Amniotic stem cell (primary cell): Measurements from ENCODE around the gene TMEM30B.
"Not testable (repeated sequence)": the region's sequence is repeated elsewhere in the genome, so short reads cannot be mapped to it uniquely, and the experiment has no call there.

Experiments used
- DNase-seq: peaks from one replicate; lab custom pipeline; 2025; lab: John Stamatoyannopoulos, UW

Gene TMEM30B

GRCh38 chr14:61266436-61266835 lies 14.7 kb downstream of the TMEM30B start:
- no peak for DNase-seq

- no peak for DNase-seq
Measured at GRCh38 chr14:61264651-61265050, 16.5 kb downstream of the TMEM30B start.

- no peak for DNase-seq
Measured at GRCh38 chr14:61264010-61264571, 17.0 kb downstream of the TMEM30B start.

- DNase-seq = peak; percentile 23
Measured at GRCh38 chr14:61262082-61262481, 19.1 kb downstream of the TMEM30B start.

GRCh38 chr14:61260939-61261776 lies 20.0 kb downstream of the TMEM30B start:
- peak; percentile 35 for DNase-seq

GRCh38 chr14:61258985-61259384 lies 22.2 kb downstream of the TMEM30B start:
- no peak for DNase-seq

- DNase-seq = no peak
Measured at GRCh38 chr14:61257469-61258057, 23.6 kb downstream of the TMEM30B start.

GRCh38 chr14:61256826-61257468 lies 24.2 kb downstream of the TMEM30B start:
- no peak for DNase-seq

- DNase-seq = no peak
Measured at GRCh38 chr14:61255968-61256367, 25.2 kb downstream of the TMEM30B start.

- DNase-seq = no peak
Measured at GRCh38 chr14:61254808-61255526, 26.2 kb downstream of the TMEM30B start.

- DNase-seq = no peak
Measured at GRCh38 chr14:61253064-61253738, 27.9 kb downstream of the TMEM30B start.

GRCh38 chr14:61252369-61253063 lies 28.6 kb downstream of the TMEM30B start:
- peak; percentile 93 for DNase-seq

- no peak for DNase-seq
Measured at GRCh38 chr14:61250063-61250462, 31.1 kb downstream of the TMEM30B start.

GRCh38 chr14:61247935-61248334 lies 33.2 kb downstream of the TMEM30B start:
- no peak for DNase-seq

- no peak for DNase-seq
Measured at GRCh38 chr14:61246721-61247120, 34.4 kb downstream of the TMEM30B start.

- DNase-seq = no peak
Measured at GRCh38 chr14:61244009-61244408, 37.1 kb downstream of the TMEM30B start.

GRCh38 chr14:61240206-61240605 lies 40.9 kb downstream of the TMEM30B start:
- DNase-seq = no peak

GRCh38 chr14:61239285-61239684 lies 41.9 kb downstream of the TMEM30B start:
- not testable (repeated sequence) for DNase-seq

GRCh38 chr14:61238611-61239245 lies 42.4 kb downstream of the TMEM30B start:
- DNase-seq = no peak

- DNase-seq = no peak
Measured at GRCh38 chr14:61234215-61234916, 46.8 kb downstream of the TMEM30B start.
